Smooth muscle cell (in vitro differentiated cells): ENCODE measurements around the gene MTA1. TPM values are rescaled to one million over a fixed set of nuclear protein-coding genes. Genes with fewer than 3 reads are reported as not detected.

Experiments
- DNase-seq: peaks from one replicate; lab custom pipeline; 2025; ENCODE audit not compliant: unreplicated experiment; lab: John Stamatoyannopoulos, UW
- H2AFZ ChIP-seq: fragments of 200-600 bp; sonication (generic); 2 replicates; pipeline ENCODE4 v1.6.0; 2016; ENCODE audit warnings: antibody characterized with exemption, low read depth, mild to moderate bottlenecking
- H3F3A ChIP-seq: fragments of 200-600 bp; sonication (generic); 2 replicates; pipeline ENCODE4 v1.6.0; 2017; ENCODE audit warnings: antibody characterized with exemption, low read depth
- H3K27ac ChIP-seq: fragments of 200-600 bp; sonication (generic); 2 replicates; pipeline ENCODE4 v1.5.1; 2016; ENCODE audit warnings: low read depth, mild to moderate bottlenecking
- H3K27me3 ChIP-seq: fragments of 200-600 bp; sonication (generic); 2 replicates; pipeline ENCODE4 v1.6.1; 2016; ENCODE audit warnings: low read depth, mild to moderate bottlenecking
- H3K36me3 ChIP-seq: fragments of 200-600 bp; sonication (generic); 2 replicates; pipeline ENCODE4 v1.5.1; 2016; ENCODE audit warnings: low read depth
- H3K4me1 ChIP-seq: fragments of 200-600 bp; sonication (generic); 2 replicates; pipeline ENCODE4 v1.5.1; 2016; ENCODE audit warnings: low read depth
- H3K4me2 ChIP-seq: fragments of 200-600 bp; sonication (generic); 2 replicates; pipeline ENCODE4 v1.6.0; 2016; ENCODE audit warnings: mild to moderate bottlenecking
- H3K4me3 ChIP-seq: fragments of 200-600 bp; sonication (generic); 2 replicates; pipeline ENCODE4 v1.5.1; 2016; ENCODE audit warnings: mild to moderate bottlenecking
- H3K79me2 ChIP-seq: fragments of 200-600 bp; sonication (generic); 2 replicates; pipeline ENCODE4 v1.6.0; 2016; ENCODE audit warnings: low read depth, mild to moderate bottlenecking
- H3K9ac ChIP-seq: fragments of 200-600 bp; sonication (generic); 2 replicates; pipeline ENCODE4 v1.6.0; 2016; ENCODE audit warnings: low read depth
- H3K9me3 ChIP-seq: fragments of 200-600 bp; sonication (generic); replicated peaks from 2 replicates; pipeline ENCODE4 v1.5.1; 2016; ENCODE audit warnings: low read depth
- H4K20me1 ChIP-seq: fragments of 200-600 bp; sonication (generic); 2 replicates; pipeline ENCODE4 v1.6.0; 2016; ENCODE audit warnings: low read depth
- WGBS: methylation state at CpG from one replicate; pipeline ENCODE4 v1.1.7; 2016; ENCODE audit warnings: low lambda C conversion rate; 5-methylcytosine and 5-hydroxymethylcytosine counted together
- polyA plus RNA-seq: library from polyadenylated mRNA; unstranded; fragments of >200 nt; fragmentation: Nextera tagmentation; extraction: Ambion mirVana; gene quantifications from 2 replicates; pipeline ENCODE4 v1.2.1, GENCODE V29; 2016
- total RNA-seq: library from RNA; depleted of rRNA; stranded (reverse); fragments of >200 nt; gene quantifications from 2 replicates; pipeline ENCODE4 v1.2.3, GENCODE V29; 2014
- TF ChIP-seq, protein P1 (sequence below): fragments of 200-600 bp; sonication (generic); IDR thresholded peaks from 2 replicates; pipeline ENCODE4 v1.5.1; 2017; ENCODE audit warnings: borderline replicate concordance, mild to moderate bottlenecking, antibody characterized with exemption; ENCODE audit not compliant: insufficient read depth, poor library complexity, severe bottlenecking

MTA1 gene
- total and polyA plus RNA-seq, 2 experiments from 2014 or later, result 41.3 to 48.7 TPM

DNA sequence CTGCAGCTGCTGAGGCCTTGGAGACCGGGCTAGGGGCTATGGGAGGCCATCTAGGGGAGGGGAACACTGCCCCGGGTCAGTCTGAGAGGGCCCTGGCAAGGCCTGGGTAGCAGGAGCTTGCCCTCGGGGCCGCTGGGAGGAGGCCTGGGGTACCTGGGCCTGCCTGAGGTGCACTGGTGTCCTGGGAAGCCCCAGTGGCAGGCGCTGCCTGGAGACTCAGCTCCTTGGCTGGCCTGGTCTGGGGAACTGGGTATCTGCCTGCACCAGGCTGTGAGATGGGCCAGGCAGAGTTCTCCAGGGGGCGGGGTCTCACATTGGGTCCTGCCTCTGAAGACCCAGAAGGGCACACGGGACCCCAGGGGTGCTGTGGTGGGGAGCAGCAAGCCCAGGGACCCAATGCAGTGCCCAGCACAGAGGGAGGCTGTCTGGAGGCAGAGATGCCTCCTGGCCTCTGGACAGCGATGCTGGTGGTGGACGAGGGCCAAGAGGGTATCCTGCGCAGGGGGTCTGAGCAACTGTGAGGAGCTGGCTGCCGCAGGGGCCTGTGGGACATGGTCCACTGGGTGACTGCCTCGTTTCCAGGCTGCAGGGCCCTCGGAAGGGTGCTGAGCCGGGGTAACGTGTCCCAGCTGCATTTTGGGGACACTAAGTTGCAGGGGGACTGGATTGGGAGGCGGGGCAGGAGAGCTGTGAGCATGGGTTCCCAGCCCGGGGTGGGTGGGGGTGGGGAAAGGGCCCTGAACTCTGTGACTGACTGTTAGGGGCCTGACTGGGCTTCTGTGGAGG lies 7.4 kb upstream of the MTA1 start:
- no peak overlapping the region for H2AFZ ChIP-seq
- no peaks in the 10 kb centered on the region for H3K36me3 ChIP-seq
- H3F3A ChIP-seq, result peaks cover 7% of the 10 kb centered on the region
- H3K27me3 ChIP-seq, result peaks cover 14% of the 10 kb centered on the region
- H3K9ac ChIP-seq, result no peak overlapping the region
- H3K79me2 ChIP-seq, result no peaks in the 10 kb centered on the region
- WGBS, result 85% methylated on average over 15 of the region's 17 CpGs
- H3K4me2 ChIP-seq, result peak overlapping the region; percentile 85
- no peak overlapping the region for H3K4me3 ChIP-seq
- TF ChIP-seq, protein P1, sequence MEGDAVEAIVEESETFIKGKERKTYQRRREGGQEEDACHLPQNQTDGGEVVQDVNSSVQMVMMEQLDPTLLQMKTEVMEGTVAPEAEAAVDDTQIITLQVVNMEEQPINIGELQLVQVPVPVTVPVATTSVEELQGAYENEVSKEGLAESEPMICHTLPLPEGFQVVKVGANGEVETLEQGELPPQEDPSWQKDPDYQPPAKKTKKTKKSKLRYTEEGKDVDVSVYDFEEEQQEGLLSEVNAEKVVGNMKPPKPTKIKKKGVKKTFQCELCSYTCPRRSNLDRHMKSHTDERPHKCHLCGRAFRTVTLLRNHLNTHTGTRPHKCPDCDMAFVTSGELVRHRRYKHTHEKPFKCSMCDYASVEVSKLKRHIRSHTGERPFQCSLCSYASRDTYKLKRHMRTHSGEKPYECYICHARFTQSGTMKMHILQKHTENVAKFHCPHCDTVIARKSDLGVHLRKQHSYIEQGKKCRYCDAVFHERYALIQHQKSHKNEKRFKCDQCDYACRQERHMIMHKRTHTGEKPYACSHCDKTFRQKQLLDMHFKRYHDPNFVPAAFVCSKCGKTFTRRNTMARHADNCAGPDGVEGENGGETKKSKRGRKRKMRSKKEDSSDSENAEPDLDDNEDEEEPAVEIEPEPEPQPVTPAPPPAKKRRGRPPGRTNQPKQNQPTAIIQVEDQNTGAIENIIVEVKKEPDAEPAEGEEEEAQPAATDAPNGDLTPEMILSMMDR, result no peak
- DNase-seq, result no peak
- H3K4me1 ChIP-seq, result peaks cover 10% of the 10 kb centered on the region
- H3K27ac ChIP-seq, result no peak overlapping the region
- H4K20me1 ChIP-seq, result no peaks in the 10 kb centered on the region
- H3K9me3 ChIP-seq, result no peaks in the 10 kb centered on the region

DNA sequence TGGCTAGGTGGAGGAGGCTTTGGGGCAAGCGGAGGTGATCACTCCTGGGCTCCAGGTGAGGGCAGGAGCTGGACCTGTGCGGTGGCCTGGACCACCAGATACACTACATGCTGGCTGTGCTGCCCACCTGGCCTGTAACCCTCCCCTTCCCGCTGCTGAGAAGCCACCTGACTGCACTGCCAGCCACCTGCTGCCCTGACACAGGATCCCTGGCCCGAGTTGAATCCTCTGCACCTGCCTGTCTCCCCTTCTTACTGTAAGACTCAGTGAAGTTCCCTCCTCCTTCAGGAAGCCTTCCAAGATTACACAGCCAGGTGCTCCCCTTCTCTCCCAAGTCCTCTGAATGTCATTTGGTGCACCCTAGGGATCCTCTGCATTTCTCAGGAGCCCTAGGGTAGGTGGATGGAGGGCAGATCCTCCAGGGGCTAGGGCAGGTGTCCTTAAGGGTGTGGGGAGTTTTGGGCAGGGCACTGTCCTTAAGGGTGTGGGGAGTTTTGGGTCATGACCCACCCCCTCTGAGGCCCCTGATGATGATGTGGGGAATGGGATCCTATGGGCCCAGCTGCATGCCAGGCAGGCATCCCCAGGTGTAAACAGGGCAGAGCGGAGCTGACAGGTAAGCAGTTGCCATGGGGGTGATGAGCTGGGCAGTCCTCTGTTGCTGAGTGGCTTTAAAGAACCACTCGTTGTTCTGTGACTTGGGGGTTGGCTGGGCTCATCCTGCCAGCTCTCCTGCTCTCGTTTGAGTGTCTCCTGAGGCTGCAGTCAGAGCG lies 6.7 kb upstream of the MTA1 start:
- no peak overlapping the region for H3K4me2 ChIP-seq
- TF ChIP-seq, protein P1, result no peak
- no peaks in the 10 kb centered on the region for H3K36me3 ChIP-seq
- no peak overlapping the region for H3K4me3 ChIP-seq
- H2AFZ ChIP-seq, result no peak overlapping the region
- no peak overlapping the region for H3K27ac ChIP-seq
- peaks cover 7% of the 10 kb centered on the region for H3F3A ChIP-seq
- peaks cover 14% of the 10 kb centered on the region for H3K27me3 ChIP-seq
- peaks cover 10% of the 10 kb centered on the region for H3K4me1 ChIP-seq
- WGBS, result 83% methylated on average over 7 of the region's 8 CpGs
- H3K9me3 ChIP-seq, result no peaks in the 10 kb centered on the region
- H4K20me1 ChIP-seq, result no peaks in the 10 kb centered on the region
- DNase-seq, result no peak
- H3K79me2 ChIP-seq, result no peaks in the 10 kb centered on the region
- H3K9ac ChIP-seq, result no peak overlapping the region

DNA sequence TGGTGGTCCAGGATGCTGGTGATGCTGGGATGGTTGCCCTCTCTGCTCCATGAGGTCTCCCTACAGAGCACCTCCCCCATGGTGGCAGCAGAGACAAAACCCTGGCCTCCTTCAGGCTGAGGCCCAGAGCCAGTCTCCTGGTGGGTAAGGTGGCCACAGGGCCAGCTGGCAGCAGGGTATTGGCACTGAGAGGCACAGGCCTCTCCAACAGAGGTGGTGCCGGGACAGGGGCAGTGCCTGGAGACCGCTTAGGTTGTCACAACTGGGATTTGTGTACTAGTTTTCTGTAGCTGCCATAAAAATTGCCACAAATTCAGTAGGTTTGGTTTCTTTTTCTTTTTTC lies 6.1 kb upstream of the MTA1 start:
- no peaks in the 10 kb centered on the region for H3K79me2 ChIP-seq
- H3K27ac ChIP-seq, result no peak overlapping the region
- no peak overlapping the region for H2AFZ ChIP-seq
- H3K4me3 ChIP-seq, result no peak overlapping the region
- no peaks in the 10 kb centered on the region for H3K9me3 ChIP-seq
- peaks cover 7% of the 10 kb centered on the region for H3F3A ChIP-seq
- peaks cover 10% of the 10 kb centered on the region for H3K4me1 ChIP-seq
- no peaks in the 10 kb centered on the region for H3K36me3 ChIP-seq
- no peak overlapping the region for H3K9ac ChIP-seq
- no peaks in the 10 kb centered on the region for H4K20me1 ChIP-seq
- WGBS, result 98% methylated on average over 2 of the region's 2 CpGs
- no peak overlapping the region for H3K4me2 ChIP-seq
- DNase-seq, result no peak
- H3K27me3 ChIP-seq, result peaks cover 14% of the 10 kb centered on the region
- TF ChIP-seq, protein P1, result no peak
